Adipocyte (in vitro differentiated cells): ENCODE results near the gene HDAC1.
"Not testable (repeated sequence)": the region's sequence is repeated elsewhere in the genome, so short reads cannot be mapped to it uniquely, and the experiment has no call there.

Experiments used
- DNase-seq: peaks from one replicate; pipeline ENCODE4 v3.0.0-alpha.2; 2015; ENCODE audit warnings: low read depth
- H3K27me3 ChIP-seq: replicated peaks from 2 replicates; pipeline ENCODE4 v1.7.0; 2013; ENCODE audit warnings: mild to moderate bottlenecking, low read length, moderate library complexity; ENCODE audit not compliant: control insufficient read depth, insufficient read depth
- H3K36me3 ChIP-seq: 2 replicates; pipeline ENCODE4 v1.7.0; 2013; ENCODE audit warnings: low read length, mild to moderate bottlenecking, moderate library complexity; ENCODE audit not compliant: control insufficient read depth, insufficient read depth, severe bottlenecking
- H3K4me1 ChIP-seq: 2 replicates; pipeline ENCODE4 v1.7.0; 2013; ENCODE audit warnings: mild to moderate bottlenecking, low read length, moderate library complexity; ENCODE audit not compliant: control insufficient read depth, insufficient read depth
- H3K4me3 ChIP-seq: 2 replicates; pipeline ENCODE4 v1.7.0; 2013; ENCODE audit warnings: mild to moderate bottlenecking, low read length, moderate library complexity
- H3K9ac ChIP-seq: 2 replicates; pipeline ENCODE4 v1.7.0; 2013; ENCODE audit warnings: mild to moderate bottlenecking, low read length, moderate library complexity
- H3K9me3 ChIP-seq: 2 replicates; pipeline ENCODE4 v1.7.0; 2013; ENCODE audit warnings: mild to moderate bottlenecking, low read length, moderate library complexity; ENCODE audit not compliant: control insufficient read depth

HDAC1 gene

DNA sequence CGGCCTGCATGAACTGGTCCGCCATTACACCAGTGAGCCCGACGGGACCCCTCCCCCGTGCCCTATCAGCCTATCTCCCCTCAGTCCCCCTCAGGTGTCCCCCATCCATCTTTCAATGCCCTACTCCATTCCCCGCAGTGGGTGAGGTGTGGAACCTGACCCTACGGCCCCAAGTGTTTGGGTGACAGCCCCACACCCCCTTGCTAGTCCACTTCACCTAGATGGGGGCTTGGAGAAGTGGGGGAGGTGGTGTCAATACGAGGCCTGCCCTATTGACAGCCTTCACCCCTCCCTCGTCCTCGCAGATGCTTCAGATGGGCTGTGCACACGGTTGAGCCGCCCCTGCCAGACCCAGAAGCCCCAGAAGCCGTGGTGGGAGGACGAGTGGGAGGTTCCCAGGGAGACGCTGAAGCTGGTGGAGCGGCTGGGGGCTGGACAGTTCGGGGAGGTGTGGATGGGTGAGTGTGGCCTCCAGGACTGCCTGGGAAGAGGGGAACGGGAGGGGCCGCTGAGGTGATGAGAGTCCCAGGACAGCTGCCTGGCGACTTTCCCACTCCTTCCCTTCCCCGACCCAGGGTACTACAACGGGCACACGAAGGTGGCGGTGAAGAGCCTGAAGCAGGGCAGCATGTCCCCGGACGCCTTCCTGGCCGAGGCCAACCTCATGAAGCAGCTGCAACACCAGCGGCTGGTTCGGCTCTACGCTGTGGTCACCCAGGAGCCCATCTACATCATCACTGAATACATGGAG is 15.7 kb upstream of the HDAC1 start:
- Histone ChIP-seq H3K9ac (no peak overlapping the region), H3K4me1 (no peaks in the 10 kb centered on the region), H3K27me3 (peaks cover 41% of the 10 kb centered on the region), H3K4me3 (no peak overlapping the region), H3K9me3 (no peaks in the 10 kb centered on the region), H3K36me3 (no peaks in the 10 kb centered on the region)
- DNase-seq, result no peak

DNA sequence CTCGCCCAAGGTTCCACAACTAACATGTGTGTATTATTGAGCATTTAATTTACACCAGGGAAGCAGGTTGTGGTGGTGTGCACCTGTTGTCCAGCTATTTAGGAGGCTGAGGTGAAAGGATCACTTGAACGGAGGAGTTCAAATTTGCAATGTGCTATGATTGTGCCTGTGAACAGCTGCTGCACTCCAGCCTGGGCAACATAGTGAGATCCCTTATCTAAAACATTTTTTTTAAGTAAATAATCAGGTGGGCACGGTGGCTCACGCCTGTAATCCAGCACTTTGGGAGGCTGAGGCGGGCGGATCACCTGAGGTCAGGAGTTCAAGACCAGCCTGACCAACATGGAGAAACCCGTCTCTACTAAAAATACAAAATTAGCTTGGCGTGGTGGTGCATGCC is 7.1 kb upstream of the HDAC1 start:
- not testable (repeated sequence) for H3K4me1 ChIP-seq, H3K36me3 ChIP-seq, H3K27me3 ChIP-seq, H3K9me3 ChIP-seq, H3K4me3 ChIP-seq, DNase-seq, H3K9ac ChIP-seq

DNA sequence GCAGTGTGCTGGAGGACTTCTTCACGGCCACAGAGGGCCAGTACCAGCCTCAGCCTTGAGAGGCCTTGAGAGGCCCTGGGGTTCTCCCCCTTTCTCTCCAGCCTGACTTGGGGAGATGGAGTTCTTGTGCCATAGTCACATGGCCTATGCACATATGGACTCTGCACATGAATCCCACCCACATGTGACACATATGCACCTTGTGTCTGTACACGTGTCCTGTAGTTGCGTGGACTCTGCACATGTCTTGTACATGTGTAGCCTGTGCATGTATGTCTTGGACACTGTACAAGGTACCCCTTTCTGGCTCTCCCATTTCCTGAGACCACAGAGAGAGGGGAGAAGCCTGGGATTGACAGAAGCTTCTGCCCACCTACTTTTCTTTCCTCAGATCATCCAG is 6.2 kb upstream of the HDAC1 start:
- Histone ChIP-seq H3K9me3 (no peaks in the 10 kb centered on the region), H3K4me3 (no peak overlapping the region), H3K36me3 (no peaks in the 10 kb centered on the region), H3K9ac (no peak overlapping the region), H3K4me1 (no peaks in the 10 kb centered on the region), H3K27me3 (no peaks in the 10 kb centered on the region)
- DNase-seq, result no peak

GRCh38 chr1:32286763-32287162 is 5.1 kb upstream of the HDAC1 start:
- no peak for DNase-seq
- H3K4me1 ChIP-seq, result peaks cover 4% of the 10 kb centered on the region
- no peaks in the 10 kb centered on the region for H3K27me3 ChIP-seq

DNA sequence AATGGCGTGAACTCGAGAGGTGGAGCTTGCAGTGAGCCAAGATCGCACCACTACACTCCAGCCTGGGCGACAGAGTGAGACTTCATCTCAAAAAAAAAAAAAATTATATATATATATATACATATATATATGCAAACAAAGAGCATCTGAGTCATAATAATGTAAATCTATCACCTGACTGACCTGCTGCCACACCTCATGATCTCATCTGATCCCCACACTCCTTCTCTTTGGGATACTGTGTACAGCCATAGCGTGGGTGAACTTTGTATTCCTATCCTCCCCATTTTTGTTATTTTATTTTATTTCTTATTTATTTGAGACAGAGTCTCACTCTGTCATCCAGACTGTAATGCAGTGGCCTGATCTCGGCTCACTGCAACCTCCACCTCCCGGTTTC is 2.6 kb upstream of the HDAC1 start:
- Histone ChIP-seq H3K9me3 (no peaks in the 10 kb centered on the region), H3K36me3 (no peaks in the 10 kb centered on the region), H3K9ac (no peak overlapping the region), H3K4me1 (peaks cover 7% of the 10 kb centered on the region), H3K4me3 (no peak overlapping the region), H3K27me3 (no peaks in the 10 kb centered on the region)
- no peak for DNase-seq

More at GRCh38 chr1:32286763-32287162, 5.1 kb upstream of the HDAC1 start:
- Histone ChIP-seq H3K9ac (no peak overlapping the region), H3K36me3 (no peaks in the 10 kb centered on the region), H3K4me3 (no peak overlapping the region), H3K9me3 (no peaks in the 10 kb centered on the region)

DNA sequence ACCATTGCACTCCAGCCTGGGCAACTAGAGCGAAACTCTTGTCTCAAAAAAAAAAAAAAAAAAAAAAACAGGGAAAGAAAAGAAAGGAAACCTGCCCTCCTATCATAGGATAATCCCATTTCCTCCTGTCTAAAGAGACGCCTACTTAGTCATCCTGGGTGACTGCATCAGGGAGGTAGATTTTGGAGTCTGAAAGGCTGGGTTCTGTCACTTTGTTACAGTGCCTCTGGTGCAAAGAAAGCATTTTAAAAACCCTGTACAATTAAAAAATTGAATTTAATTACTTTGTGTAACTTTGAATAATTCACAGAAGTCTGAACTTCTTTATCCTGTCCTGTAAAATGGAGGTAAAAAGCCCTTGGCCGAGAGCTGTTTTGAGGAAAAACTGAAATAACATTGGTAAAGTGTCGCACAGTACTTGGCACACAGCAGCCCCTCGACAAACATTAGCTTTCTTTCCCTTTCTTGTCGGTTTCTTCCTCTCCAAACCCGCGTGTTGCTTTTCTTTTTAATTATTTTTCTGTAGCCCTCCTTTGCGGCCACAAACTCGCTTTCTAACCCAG is 657 bp upstream of the HDAC1 start:
- peaks cover 7% of the 10 kb centered on the region for H3K4me1 ChIP-seq
- DNase-seq, result peak; percentile 39

GRCh38 chr1:32298211-32298610 is 6.3 kb downstream of the HDAC1 start:
- H3K9ac ChIP-seq, H3K27me3 ChIP-seq, H3K36me3 ChIP-seq, DNase-seq, H3K4me1 ChIP-seq, H3K4me3 ChIP-seq, H3K9me3 ChIP-seq: not testable (repeated sequence)

More for the DNA sequence above, 657 bp upstream of the HDAC1 start:
- H3K9me3 ChIP-seq, result no peaks in the 10 kb centered on the region
- H3K4me3 ChIP-seq, result peak overlapping the region; percentile 90
- H3K9ac ChIP-seq, result peak overlapping the region; percentile 75
- no peaks in the 10 kb centered on the region for H3K27me3 ChIP-seq
- no peaks in the 10 kb centered on the region for H3K36me3 ChIP-seq

DNA sequence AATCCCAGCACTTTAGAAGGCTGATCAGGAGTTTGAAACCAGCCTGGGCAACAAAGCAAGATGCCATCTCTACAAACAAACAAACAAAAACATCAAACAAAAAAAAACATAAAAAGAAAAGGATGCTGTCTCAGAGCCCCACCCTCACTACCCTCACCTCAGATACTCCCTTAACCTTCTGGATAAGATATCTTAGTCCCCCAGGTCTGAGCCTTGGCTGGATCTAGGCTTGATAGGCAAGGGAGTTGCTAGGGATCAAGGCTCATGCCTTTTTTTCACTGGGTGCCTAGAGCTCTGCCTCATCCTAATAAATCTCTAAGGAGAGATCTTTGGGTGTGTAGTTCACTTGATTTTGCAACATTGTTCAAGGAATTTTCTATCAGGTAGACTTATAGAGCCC is 7.4 kb downstream of the HDAC1 start:
- DNase-seq, result no peak
- no peak overlapping the region for H3K4me3 ChIP-seq
- H3K9me3 ChIP-seq, result no peaks in the 10 kb centered on the region
- H3K9ac ChIP-seq, result no peak overlapping the region
- peaks cover 16% of the 10 kb centered on the region for H3K36me3 ChIP-seq
- H3K4me1 ChIP-seq, result no peaks in the 10 kb centered on the region
- no peaks in the 10 kb centered on the region for H3K27me3 ChIP-seq

GRCh38 chr1:32303358-32303757 is 11.5 kb downstream of the HDAC1 start:
- Histone ChIP-seq H3K4me3 (no peak overlapping the region), H3K36me3 (peaks cover 29% of the 10 kb centered on the region), H3K4me1 (peaks cover 9% of the 10 kb centered on the region), H3K27me3 (no peaks in the 10 kb centered on the region), H3K9me3 (peaks cover 7% of the 10 kb centered on the region), H3K9ac (no peak overlapping the region)
- DNase-seq, result no peak

DNA sequence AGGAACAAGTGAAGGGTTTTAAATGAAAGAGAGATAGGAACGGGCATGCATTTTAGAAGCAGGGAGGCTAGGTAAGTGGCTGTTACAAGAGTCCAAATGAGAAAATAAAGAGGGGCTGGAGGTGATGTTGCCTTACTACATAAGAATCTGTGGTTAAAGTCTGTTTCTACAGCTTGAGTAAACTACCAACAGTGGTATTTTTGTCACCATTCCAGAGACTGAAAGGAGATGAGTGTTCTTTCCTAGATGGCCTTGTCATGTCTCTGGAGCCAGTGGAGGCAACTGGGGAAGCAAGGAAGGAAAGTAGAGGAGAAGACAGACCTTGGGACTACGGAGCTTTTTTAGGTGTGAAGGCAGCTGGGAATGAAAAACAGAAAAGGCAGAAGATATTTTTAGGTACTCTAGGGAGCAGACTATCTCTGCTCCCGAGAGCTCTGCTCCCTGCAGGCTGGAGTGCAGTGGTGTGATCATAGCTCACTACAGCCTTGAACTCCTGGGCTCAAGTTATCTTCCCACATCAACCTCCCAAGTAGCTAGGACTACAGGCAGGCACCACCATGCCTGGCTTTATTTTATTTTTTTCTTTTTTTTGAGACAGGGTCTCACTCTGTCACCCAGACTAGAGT is 12.2 kb downstream of the HDAC1 start:
- Histone ChIP-seq H3K36me3 (peaks cover 29% of the 10 kb centered on the region), H3K27me3 (no peaks in the 10 kb centered on the region), H3K9ac (no peak overlapping the region), H3K9me3 (peaks cover 7% of the 10 kb centered on the region), H3K4me3 (no peak overlapping the region), H3K4me1 (peaks cover 9% of the 10 kb centered on the region)
- DNase-seq, result peak; percentile 16

- Histone ChIP-seq H3K4me3 (no peak overlapping the region), H3K9me3 (peaks cover 7% of the 10 kb centered on the region), H3K27me3 (no peaks in the 10 kb centered on the region), H3K9ac (no peak overlapping the region), H3K4me1 (peaks cover 9% of the 10 kb centered on the region), H3K36me3 (peaks cover 29% of the 10 kb centered on the region)
- DNase-seq, result no peak
Measured at GRCh38 chr1:32305310-32305709, 13.4 kb downstream of the HDAC1 start.
